ENCODE results near the gene TTC9.
"Not testable (repeated sequence)": the region's sequence is repeated elsewhere in the genome, so short reads cannot be mapped to it uniquely, and the experiment has no call there.

Gene TTC9

GRCh38 chr14:70685474-70686197 is 43.9 kb downstream of the TTC9 start:
- no peak for DNase-seq

- no peak for DNase-seq
These were observed 50.5 kb downstream of the TTC9 start for GRCh38 chr14:70692210-70692609.

- no peak for DNase-seq
These were observed 54.3 kb downstream of the TTC9 start for GRCh38 chr14:70696026-70696425.

GRCh38 chr14:70697701-70698100 is 56.0 kb downstream of the TTC9 start:
- DNase-seq, result no peak

- DNase-seq, result no peak
These were observed 56.6 kb downstream of the TTC9 start for GRCh38 chr14:70698288-70698687.

- no peak for DNase-seq
These were observed 57.9 kb downstream of the TTC9 start for GRCh38 chr14:70699646-70700045.

GRCh38 chr14:70700955-70701585 is 59.4 kb downstream of the TTC9 start:
- no peak for DNase-seq

GRCh38 chr14:70701610-70702009 is 59.9 kb downstream of the TTC9 start:
- no peak for DNase-seq

GRCh38 chr14:70702161-70702560 is 60.4 kb downstream of the TTC9 start:
- no peak for DNase-seq

- not testable (repeated sequence) for DNase-seq
These were observed 62.0 kb downstream of the TTC9 start for GRCh38 chr14:70703621-70704168.

GRCh38 chr14:70704960-70705359 is 63.2 kb downstream of the TTC9 start:
- DNase-seq, result no peak

GRCh38 chr14:70706177-70706576 is 64.5 kb downstream of the TTC9 start:
- no peak for DNase-seq

GRCh38 chr14:70707138-70708038 is 65.7 kb downstream of the TTC9 start:
- no peak for DNase-seq

- DNase-seq, result peak; percentile 84
These were observed 67.2 kb downstream of the TTC9 start for GRCh38 chr14:70708717-70709570.

- peak; percentile 95 for DNase-seq
These were observed 68.1 kb downstream of the TTC9 start for GRCh38 chr14:70709726-70710382.

- DNase-seq, result no peak
These were observed 69.7 kb downstream of the TTC9 start for GRCh38 chr14:70711451-70711850.

GRCh38 chr14:70713096-70713495 is 71.4 kb downstream of the TTC9 start:
- DNase-seq, result no peak

- no peak for DNase-seq
These were observed 71.8 kb downstream of the TTC9 start for GRCh38 chr14:70713511-70713916.

- peak; percentile 11 for DNase-seq
These were observed 72.4 kb downstream of the TTC9 start for GRCh38 chr14:70714055-70714550.

GRCh38 chr14:70716483-70716882 is 74.8 kb downstream of the TTC9 start:
- DNase-seq, result no peak

- DNase-seq, result no peak
These were observed 75.2 kb downstream of the TTC9 start for GRCh38 chr14:70716958-70717357.
